IPS-NIHi7 (cell line): ENCODE results near the gene TRPV4.

ENCODE experiments used
- DNase-seq: peaks from one replicate; pipeline ENCODE4 v3.0.0; 2012; ENCODE audit warnings: mixed read lengths; ENCODE audit errors: extremely low spot score

The TRPV4 gene

DNA sequence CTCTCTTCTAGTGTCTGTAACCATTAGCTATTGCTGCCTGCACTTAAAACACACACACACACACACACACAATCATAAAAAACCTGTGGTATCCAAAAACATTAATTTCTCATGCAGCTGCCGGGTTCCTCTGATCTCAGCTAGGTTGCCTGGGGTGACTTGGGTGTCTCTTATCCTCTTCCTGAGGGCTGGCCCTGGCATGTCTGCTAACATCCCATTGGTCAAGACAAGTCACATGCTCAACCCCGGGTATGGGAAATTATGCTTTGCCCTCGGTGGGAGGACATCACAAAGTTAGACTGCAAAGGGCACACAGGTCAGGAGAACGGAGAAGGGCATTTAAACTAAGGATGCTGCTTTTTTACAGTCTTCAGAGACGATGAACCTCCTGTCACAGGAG is 55.7 kb downstream of the TRPV4 start:
- DNase-seq: peak; percentile 83

- DNase-seq: no peak
These were observed 56.6 kb downstream of the TRPV4 start for GRCh38 chr12:109776624-109777023.

GRCh38 chr12:109775172-109775881 is 57.9 kb downstream of the TRPV4 start:
- DNase-seq: peak; percentile 89

DNA sequence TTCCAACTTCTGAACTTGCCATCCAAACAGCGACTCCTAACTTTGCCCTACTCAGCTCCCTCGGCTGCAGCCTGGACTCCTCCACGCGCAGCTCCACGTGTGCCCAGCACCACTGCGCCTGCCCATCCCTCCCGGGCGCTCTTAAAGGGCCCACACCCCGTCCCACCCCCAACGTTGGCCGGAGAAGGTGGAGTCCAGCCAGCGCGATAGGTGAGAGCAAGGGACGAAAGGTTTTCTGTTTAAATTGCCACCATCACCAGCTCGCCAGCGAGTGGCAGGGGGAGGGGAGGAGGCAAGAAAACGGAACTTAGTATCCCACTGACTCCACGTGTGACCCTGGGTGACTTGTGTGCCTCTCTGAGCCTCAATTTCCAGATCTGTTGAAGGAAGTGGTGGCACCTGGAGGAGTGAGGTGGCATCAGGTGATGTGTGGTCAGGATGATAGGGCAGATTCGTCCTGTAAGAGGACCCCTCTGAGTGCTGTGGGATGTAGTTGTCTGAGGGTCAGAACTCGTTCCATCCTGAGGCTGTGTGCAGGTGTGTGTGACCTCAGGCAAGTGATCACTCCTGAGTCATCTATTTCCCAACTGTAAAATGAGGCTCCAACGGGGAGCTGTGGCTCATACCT is 59.7 kb downstream of the TRPV4 start:
- DNase-seq: no peak

- no peak for DNase-seq
These were observed 60.4 kb downstream of the TRPV4 start for GRCh38 chr12:109772622-109773321.

DNA sequence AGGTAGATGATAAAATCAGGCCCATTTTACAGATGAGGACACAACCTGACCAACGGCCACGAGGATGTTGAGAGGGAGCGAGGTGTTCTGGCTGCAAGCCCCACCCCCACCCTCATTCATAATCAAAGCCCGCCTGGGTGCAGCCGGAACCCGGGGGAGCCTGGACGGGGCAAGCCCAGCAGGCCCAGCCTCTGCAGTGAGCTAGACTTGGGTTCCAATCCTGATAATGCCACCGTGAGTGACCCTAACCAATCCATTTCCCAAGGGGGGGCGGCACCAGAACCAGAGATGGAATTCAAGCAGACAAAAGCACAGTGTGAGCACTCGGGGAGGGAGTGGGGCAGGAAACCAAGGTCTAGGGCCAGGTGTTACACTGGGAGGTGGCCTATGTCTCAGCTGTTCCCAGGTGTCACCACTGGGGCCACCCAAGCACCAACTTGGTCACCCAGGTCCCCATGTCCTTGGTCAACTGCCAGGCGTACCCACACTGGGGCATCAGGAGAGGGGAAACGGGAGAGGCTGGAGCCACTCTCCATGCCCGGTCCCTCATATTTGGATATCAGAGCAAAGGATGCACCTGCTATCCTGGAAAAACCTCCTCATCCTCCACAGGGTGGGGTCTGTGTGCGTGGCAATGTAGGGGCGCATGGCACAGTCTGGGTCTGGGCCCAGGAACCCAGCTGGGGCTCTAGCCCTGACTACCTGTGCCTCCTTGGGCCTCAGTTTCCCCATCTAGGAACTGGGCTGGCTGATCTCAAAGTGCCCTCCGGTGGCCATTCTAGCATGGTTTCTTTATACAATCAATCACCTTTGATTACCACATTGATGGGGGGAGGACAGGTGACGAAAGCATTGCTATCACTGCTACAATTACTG is 61.2 kb downstream of the TRPV4 start:
- DNase-seq: no peak

DNA sequence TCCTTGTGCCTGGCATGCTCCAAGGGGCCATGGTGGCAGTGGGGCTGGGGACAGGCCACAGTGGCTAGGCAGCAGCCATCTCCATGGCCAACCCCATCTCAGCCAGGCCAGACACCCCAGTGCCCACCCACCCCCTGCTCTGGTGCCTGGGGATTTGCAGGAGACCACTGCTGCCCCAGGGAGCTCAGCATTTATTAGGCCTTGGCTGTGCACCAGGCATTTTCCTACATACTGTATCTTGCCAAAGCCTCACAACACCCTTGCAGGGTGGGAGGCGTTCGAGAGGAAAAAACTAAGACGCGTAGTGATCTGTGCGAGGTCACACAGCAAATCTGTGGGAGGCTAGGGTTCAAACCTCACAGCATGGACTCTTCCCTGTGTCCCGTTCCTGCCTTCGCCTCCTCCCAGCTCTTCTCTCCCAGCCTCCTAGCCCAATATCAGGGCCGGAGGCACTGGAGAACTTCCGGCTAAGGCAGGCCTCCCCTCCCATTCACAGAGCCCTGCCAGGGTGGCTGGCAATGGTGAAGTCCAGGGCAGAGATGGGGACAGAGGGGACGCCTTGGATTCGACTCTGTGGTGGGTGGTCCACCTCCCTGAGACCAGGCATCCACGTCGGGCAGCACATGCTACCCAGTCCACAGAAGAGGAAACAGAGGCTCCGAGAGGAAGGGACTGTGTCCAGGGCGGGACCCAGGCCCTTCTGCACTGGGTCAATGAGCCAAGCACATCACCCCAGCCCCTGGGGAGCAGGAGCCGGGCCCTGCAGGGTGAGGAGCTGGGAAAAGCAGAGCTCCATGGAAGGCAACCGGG is 62.1 kb downstream of the TRPV4 start:
- DNase-seq: no peak

DNA sequence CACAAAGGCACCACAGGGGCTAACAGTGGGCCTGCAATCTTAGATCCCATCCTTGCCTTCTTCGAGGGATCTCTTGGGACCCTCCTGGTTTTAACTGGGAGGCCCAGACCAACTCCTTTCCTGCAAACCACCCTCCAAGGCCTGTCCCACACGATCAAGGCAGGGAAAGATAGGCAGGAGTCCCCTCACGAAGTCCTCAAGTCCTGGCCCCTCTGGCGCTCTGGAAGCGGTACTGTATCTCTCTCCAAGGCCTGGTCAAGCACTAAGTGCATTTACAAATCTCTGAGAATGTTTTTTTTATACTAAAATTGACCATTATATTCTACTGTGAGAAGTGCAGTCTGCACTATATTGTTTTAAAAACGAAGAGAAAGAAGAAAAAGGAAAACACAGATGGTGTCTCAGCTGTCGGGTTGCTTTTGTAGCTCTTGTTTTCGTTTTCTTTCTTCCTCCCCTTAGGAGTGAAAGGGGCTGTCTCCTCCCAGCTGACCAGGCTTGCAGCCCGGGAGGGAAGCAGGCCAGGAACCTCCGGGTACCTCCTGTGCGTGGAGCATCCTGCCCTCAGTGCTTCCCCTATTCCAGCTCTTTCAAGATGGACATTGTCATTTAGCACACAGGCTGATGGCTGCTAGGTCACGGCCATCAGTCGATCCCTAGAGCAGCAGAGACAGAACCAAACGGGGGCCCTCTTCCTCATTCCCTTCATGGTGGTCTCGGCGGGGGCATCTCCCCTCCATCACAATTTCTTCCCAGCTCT is 62.9 kb downstream of the TRPV4 start:
- DNase-seq: no peak

DNA sequence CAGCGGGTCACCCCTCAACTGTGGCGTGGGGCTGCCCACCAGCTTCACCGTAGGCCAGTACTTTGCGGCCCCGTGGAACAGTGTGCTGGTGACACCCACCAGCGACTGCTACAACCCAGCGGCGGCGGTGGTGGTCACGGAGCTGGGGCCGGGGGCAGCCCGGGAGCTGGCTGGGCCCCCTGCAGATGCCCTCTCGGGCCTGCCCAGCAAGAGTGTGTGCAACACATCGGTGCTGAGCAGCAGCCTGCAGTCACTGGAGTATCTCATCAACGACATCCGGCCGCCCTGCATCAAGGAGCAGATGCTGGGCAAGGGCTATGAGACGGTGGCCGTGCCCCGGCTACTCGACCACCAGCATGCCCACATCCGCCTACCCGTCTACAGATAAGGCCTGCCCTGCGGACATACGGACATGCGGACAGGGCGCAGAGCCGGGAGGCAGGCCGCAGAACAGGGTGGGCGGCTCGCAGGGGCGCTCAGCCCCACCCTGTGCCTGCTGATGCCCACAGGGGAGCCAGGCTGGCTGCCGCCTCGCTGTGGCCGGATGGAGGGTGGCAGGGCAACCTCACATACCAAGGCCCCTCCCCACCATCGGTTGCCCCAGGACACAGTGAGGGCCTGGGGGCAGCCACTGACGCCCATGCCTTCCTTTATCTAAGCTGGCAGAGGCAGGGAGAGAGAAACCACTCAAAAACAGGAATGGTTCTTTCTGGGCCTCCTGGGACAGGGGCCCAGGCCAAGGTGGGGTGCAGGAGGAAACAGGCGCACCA is 64.1 kb downstream of the TRPV4 start:
- DNase-seq: no peak

- no peak for DNase-seq
These were observed 65.0 kb downstream of the TRPV4 start for GRCh38 chr12:109767991-109768900.

GRCh38 chr12:109767456-109767855 is 65.7 kb downstream of the TRPV4 start:
- no peak for DNase-seq

DNA sequence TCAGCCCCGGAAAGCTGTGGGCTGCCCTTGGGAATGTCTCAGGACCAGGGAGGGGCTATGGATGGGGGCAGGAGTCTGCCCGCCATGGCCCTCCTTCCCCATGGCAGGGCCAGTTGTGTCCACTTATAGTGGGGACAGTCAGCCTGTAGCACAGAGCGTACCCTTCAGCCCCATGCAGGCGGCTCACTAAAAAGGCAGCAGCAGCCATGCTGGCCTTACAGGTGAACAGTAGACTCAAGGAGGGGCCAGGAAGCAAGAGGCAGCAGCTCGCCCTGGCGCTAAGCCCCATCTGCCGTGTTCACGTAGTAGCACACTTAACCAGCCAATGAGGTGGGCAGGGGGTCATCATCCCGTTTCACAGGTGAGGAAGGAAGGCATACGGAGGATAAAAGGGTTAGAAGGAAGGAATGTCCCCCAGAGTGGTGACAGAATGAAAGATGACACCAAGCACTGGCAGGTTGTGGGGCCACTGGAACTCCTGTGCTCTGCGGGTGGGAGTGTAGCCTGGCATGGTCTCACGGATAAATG is 66.9 kb downstream of the TRPV4 start:
- no peak for DNase-seq

GRCh38 chr12:109765446-109765810 is 67.8 kb downstream of the TRPV4 start:
- DNase-seq: no peak

GRCh38 chr12:109764776-109765445 is 68.3 kb downstream of the TRPV4 start:
- DNase-seq: no peak

DNA sequence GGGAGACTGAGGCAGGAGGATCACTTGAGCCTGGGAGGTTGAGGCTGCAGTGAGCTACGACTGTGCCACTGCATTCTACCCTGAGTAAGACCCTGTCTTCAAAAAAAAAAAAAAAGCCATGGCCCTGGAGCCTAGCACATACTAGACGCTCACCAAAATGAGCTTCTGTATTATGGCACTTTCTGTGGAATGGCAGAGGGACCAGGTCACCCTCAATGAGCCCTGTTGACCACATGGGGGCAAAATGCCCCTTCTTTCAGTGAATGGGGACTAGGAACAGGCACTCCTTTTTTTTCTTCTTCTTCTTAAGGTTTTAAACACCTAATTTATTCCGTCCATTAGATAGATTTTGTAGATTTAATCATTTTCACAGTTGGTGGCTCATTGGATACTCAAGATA is 69.1 kb downstream of the TRPV4 start:
- no peak for DNase-seq

DNA sequence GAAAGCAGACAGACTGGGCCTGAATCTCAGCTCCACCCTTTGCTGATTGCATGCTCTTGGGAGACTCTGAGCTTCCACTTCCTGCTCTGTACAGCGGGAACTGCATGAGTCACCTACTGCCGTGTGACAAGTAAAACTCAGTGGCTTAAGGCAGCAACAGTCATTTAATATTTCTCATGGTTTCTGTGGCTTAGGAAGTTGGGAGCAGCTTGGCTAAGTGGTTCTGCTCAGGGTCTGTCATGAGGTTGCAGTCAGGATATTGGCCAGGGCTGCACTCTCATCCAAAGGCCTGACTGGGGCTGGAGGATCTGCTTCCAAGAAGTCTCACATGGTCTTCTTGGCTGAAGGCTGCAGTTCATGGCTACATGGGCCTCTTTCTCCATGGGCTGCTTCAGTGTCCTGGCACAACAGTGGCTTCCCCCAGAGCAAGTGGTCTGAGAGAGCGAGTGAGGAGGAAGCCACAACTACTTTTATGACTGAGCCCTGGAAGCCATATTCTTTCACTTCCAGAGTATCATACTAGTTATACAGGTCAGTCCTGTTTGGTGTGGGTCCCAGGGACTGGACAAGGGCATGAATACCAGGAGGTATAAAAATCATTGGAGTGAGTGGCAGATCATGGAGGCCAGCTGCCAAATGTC is 69.9 kb downstream of the TRPV4 start:
- no peak for DNase-seq

GRCh38 chr12:109762673-109763191 is 70.5 kb downstream of the TRPV4 start:
- DNase-seq: no peak
